ENCODE measurements around the gene PTPN1.

The PTPN1 gene

DNA sequence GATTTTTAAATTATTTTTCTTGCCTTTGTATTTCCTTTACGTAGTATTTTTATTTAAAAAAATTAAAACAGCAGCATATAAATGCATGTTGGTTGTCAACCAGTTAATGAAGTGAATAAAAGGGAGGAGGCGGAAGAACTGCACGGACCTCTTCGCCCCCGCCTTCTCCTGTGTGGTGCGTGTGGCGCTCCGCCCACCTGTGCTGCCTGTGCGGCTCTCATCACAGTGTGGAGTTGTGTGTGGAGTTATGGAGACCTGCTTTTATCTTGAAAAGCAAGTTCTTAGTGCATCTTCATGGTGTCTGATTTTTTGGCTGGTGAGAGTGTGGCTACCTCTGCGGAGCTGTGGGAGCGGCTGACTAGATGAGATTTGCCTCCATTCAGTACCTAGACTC is 58.4 kb downstream of the PTPN1 start:
- TF ChIP-seq SIN3A (IDR thresholded peaks at IDR 0.05; ENCODE audit: borderline replicate concordance, insufficient read depth, low read length) (no peak), POLR2AphosphoS5 (IDR thresholded peaks at IDR 0.05; ENCODE audit: low read depth, low read length) (no peak), REST (IDR thresholded peaks at IDR 0.05; ENCODE audit: insufficient read depth in 1 of 2, low read depth in 2 of 2, low read length in 2 of 2) (no peak), FOXP2 (optimal IDR thresholded peaks at IDR 0.05; ENCODE audit: borderline replicate concordance, extremely low read depth, extremely low read length, insufficient read depth) (no peak), TAF1 (IDR thresholded peaks at IDR 0.05; ENCODE audit: borderline replicate concordance, insufficient read depth, low read length) (no peak)

DNA sequence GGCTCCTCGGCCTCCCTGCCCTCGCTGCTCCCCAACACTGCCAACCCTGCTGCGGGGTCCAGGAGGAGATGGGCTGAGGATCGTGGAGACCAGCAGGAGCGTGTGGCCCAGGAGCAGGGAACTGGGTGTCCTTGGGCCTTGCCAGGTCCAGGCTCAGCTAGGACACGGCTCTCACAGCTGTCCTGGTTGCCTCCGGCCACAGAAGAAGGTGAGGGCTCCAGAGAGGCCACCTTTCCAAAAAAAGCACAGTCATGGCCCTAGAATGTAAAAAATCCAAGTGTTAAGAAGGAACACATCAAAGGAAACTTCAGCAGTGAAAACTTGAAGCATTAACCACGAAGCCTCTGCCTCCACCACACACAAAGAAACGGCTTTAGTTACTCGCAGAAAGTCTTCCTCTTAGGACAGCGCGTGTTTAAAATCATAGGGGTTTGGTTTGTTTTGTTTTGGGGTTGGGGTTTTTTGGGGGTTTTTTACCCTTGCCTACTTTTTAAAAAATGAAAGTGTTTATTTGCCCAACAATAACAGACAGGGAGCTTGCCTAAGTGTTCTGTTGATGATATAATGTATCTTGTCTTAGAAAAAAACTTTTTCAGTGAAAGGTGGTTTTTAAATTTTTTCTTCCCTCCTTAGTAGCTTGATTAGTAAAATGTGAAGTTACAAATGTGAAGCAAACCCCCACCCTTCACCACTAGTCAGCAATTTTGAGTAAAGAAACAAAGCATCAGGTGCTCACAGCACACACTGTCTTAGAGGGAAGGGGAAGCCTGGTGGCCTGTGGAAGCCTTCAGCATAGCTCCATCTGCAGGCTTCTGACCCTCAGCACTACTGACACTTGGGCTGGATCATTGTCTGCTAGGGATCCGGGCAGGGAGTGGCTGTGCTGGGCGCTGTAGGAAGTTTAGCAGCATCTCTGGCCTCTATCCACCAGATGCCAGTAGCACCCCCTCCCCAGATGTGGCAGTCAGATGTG is 60.0 kb downstream of the PTPN1 start:
- no peak for TF ChIP-seq POLR2AphosphoS5 (IDR thresholded peaks at IDR 0.05; ENCODE audit: low read depth, low read length)
- TF ChIP-seq REST (IDR thresholded peaks at IDR 0.05; ENCODE audit: insufficient read depth in 1 of 2, low read depth in 2 of 2, low read length in 2 of 2): no peak
- no peak for TF ChIP-seq SIN3A (IDR thresholded peaks at IDR 0.05; ENCODE audit: borderline replicate concordance, insufficient read depth, low read length)
- TF ChIP-seq TAF1 (IDR thresholded peaks at IDR 0.05; ENCODE audit: borderline replicate concordance, insufficient read depth, low read length): no peak
- TF ChIP-seq FOXP2 (optimal IDR thresholded peaks at IDR 0.05; ENCODE audit: borderline replicate concordance, extremely low read depth, extremely low read length, insufficient read depth): no peak

DNA sequence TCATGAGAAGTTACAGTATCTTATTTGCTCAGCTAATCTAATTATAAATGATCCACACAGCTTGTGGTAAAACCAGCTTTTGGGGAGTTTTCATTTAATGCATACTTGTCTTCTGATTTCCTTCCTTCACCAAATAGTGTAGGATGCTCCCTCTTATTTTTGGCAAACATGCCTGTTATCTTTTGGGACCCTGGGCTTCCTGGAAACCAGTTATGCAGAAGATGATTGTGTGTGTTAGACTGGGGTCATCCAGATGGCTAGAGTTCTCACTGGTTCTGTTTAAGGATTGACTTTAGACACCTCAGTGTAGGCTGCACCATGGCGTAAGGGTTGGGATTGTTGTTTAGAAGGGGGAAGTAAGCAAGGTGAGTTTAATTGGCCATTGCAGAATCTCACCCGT is 61.3 kb downstream of the PTPN1 start:
- TF ChIP-seq FOXP2 (optimal IDR thresholded peaks at IDR 0.05; ENCODE audit: borderline replicate concordance, extremely low read depth, extremely low read length, insufficient read depth) (no peak), SIN3A (IDR thresholded peaks at IDR 0.05; ENCODE audit: borderline replicate concordance, insufficient read depth, low read length) (no peak), POLR2AphosphoS5 (IDR thresholded peaks at IDR 0.05; ENCODE audit: low read depth, low read length) (no peak), TAF1 (IDR thresholded peaks at IDR 0.05; ENCODE audit: borderline replicate concordance, insufficient read depth, low read length) (no peak), REST (IDR thresholded peaks at IDR 0.05; ENCODE audit: insufficient read depth in 1 of 2, low read depth in 2 of 2, low read length in 2 of 2) (no peak)

DNA sequence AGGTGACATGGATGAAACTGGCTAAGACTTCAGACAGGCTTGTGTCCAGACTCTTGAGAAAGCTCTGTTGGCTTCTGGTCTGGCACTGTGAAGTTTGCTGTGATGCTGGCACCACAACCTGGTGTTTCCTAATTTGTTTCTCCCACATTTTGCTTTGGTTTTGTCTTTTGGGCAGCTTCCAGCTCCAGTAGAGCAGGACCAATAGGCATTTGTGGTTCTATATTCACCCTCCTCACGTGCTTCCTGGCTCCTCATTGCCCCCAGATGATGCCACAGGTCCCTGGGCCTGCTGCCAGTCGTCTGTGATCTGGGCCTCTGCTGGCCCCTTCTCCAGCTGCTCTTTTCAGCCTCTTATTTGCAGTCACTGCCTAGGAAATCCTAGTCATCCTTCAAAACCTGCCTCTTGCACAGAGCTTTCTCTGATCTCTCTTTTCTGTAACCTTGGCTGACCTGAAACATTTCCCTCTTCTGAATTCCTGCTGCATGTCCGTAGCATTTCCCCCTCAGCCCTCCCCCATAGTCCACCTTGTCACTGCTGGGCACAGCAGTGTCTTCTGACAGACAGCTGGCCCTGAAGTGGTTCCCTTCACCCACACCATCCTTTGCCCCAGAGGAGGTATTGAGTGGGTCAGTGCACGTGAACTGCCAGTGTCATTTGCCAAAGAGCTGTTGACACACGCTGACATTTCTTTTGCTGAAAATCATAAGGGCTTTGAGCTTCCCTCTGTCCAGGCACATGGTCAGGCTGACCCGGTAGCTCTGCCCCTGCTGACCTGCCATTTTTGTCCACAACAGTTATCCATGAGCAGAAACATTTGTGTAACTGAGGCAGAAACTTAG is 63.0 kb downstream of the PTPN1 start:
- TF ChIP-seq SIN3A (IDR thresholded peaks at IDR 0.05; ENCODE audit: borderline replicate concordance, insufficient read depth, low read length) (no peak), FOXP2 (optimal IDR thresholded peaks at IDR 0.05; ENCODE audit: borderline replicate concordance, extremely low read depth, extremely low read length, insufficient read depth) (no peak), POLR2AphosphoS5 (IDR thresholded peaks at IDR 0.05; ENCODE audit: low read depth, low read length) (no peak), REST (IDR thresholded peaks at IDR 0.05; ENCODE audit: insufficient read depth in 1 of 2, low read depth in 2 of 2, low read length in 2 of 2) (no peak), TAF1 (IDR thresholded peaks at IDR 0.05; ENCODE audit: borderline replicate concordance, insufficient read depth, low read length) (no peak)
